ENCODE data around the gene DNAI1. TPM values are rescaled to one million over a fixed set of nuclear protein-coding genes. Genes with fewer than 3 reads are reported as not detected.

Gene DNAI1
- total RNA-seq, 1 experiment from 2014 or later, result 1.1 TPM

DNA sequence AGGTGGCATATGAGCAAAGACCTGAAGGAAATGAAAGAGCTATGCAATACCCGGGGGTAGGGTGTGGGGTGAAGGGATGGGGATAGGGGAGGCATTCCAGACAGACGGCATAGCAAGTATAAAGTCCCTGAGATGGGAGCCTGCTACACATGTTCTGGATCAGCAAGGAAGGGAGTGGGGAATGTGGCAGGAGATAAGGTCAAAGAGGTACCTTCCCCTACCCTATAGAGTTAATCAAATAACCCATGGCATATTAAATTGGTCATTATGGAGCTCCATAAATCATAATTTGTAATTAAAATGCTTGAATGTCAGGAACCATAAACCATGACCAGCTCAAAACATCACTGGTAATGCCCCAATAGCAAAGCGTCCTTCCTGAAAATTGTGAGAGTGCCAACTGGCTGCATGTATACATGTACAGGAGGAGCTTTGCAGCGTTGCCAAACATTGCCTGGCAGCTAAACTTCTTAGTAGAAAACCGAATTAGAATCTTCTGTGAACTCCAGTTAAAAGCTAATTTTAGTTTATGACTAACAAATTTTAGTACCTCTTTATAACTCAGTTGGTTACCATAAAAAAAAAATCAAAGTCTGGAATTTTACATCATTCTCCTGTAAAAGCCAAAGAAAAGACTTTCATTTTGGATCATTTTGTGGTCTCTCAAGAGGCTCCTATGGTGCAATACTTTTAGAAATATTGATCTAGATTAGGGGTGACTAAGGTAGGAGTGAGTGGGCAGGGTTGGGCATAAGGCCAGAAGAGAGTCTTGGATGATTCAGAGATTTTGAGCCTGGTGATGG is 4.7 kb downstream of the DNAI1 start (continued):
- TF ChIP-seq YY1 (IDR thresholded peaks at IDR 0.05; ENCODE audit: extremely low read depth, insufficient replicate concordance, low read depth, low read length) (no peak), ZNF274 (IDR thresholded peaks at IDR 0.05; ENCODE audit: low read depth, low read length) (no peak), ZFX (IDR thresholded peaks at IDR 0.05) (no peak), EZH2 (IDR thresholded peaks at IDR 0.05) (no peak)

DNA sequence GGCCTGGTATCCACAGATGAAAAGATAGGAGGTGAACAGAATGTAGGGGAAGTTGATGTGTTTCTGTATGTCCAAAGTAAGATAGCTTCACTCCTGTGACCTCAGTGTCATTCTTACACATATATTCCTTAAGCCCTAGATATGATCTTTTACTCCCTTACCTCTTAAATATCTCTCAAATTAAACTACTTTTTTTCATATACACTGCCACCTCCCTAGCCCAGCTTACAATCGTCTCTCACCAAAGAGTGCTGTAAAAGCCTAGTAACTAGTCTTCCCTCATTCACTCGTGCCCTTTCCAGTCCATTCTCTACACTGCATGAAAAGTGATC is 5.3 kb downstream of the DNAI1 start:
- Histone ChIP-seq H2AFZ (ENCODE audit: low read depth, low read length, poor library complexity, severe bottlenecking) (no peak overlapping the region), H3K36me3 (ENCODE audit: control insufficient read depth in 1 of 2, insufficient read depth in 2 of 2, low read length in 2 of 2) (no peaks in the 10 kb centered on the region), H3K27me3 (ENCODE audit: insufficient read depth, low read length) (no peaks in the 10 kb centered on the region), H3K9ac (ENCODE audit: low read length) (no peak overlapping the region), H3K4me2 (ENCODE audit: low read length) (peak overlapping the region; percentile 45), H3K9me3 (ENCODE audit: control insufficient read depth in 1 of 2, insufficient read depth in 1 of 2, low read depth in 1 of 2, low read length in 2 of 2) (no peaks in the 10 kb centered on the region), H3K4me1 (ENCODE audit: control insufficient read depth in 1 of 2, insufficient read depth in 2 of 2, low read length in 2 of 2) (peaks cover 10 to 27% of the 10 kb centered on the region in 2 experiments), H3K9me2 (ENCODE audit: insufficient read depth) (no peaks in the 10 kb centered on the region), H3K27ac (ENCODE audit: low read depth, low read length) (no peak overlapping the region; the same call in 1 of the 2 replicates), H4K20me1 (ENCODE audit: insufficient read depth) (no peaks in the 10 kb centered on the region), H3K4me3 (replicated peaks in 1 of 2; ENCODE audit: low read depth in 1 of 2, low read length in 2 of 2) (no peak overlapping the region), H3K79me2 (ENCODE audit: insufficient read depth, low read length) (no peaks in the 10 kb centered on the region)
- intact Hi-C loops (cut with micrococcal nuclease), result no loop called here
- peak; percentile 11; the same call in 1 of the 2 replicates for ATAC-seq
- ChIA-PET CTCF (interaction anchor here (1.6 kb wide), 1 partner anchor 25 kb away, joined by 5 read pairs; no protein-coding TSS in a partner anchor), POLR2A (no interaction called here), RAD21 (ENCODE audit: low non-redundant PET in 1 of 2, low total read pairs in 2 of 2, uncharacterized antibody in 2 of 2, unreplicated experiment in 2 of 2) (no interaction called here)
- DNase-seq (ENCODE audit: low read depth, low spot score), result no peak
- TF ChIP-seq, protein P1, sequence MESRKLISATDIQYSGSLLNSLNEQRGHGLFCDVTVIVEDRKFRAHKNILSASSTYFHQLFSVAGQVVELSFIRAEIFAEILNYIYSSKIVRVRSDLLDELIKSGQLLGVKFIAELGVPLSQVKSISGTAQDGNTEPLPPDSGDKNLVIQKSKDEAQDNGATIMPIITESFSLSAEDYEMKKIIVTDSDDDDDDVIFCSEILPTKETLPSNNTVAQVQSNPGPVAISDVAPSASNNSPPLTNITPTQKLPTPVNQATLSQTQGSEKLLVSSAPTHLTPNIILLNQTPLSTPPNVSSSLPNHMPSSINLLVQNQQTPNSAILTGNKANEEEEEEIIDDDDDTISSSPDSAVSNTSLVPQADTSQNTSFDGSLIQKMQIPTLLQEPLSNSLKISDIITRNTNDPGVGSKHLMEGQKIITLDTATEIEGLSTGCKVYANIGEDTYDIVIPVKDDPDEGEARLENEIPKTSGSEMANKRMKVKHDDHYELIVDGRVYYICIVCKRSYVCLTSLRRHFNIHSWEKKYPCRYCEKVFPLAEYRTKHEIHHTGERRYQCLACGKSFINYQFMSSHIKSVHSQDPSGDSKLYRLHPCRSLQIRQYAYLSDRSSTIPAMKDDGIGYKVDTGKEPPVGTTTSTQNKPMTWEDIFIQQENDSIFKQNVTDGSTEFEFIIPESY (IDR thresholded peaks at IDR 0.05; ENCODE audit: extremely low read depth, insufficient replicate concordance, low read length), result no peak
- TF ChIP-seq JUND (IDR thresholded peaks at IDR 0.05), result no peak
- TF ChIP-seq, protein P2, sequence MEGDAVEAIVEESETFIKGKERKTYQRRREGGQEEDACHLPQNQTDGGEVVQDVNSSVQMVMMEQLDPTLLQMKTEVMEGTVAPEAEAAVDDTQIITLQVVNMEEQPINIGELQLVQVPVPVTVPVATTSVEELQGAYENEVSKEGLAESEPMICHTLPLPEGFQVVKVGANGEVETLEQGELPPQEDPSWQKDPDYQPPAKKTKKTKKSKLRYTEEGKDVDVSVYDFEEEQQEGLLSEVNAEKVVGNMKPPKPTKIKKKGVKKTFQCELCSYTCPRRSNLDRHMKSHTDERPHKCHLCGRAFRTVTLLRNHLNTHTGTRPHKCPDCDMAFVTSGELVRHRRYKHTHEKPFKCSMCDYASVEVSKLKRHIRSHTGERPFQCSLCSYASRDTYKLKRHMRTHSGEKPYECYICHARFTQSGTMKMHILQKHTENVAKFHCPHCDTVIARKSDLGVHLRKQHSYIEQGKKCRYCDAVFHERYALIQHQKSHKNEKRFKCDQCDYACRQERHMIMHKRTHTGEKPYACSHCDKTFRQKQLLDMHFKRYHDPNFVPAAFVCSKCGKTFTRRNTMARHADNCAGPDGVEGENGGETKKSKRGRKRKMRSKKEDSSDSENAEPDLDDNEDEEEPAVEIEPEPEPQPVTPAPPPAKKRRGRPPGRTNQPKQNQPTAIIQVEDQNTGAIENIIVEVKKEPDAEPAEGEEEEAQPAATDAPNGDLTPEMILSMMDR (IDR thresholded peaks at IDR 0.05 in 2 of 3, conservative IDR thresholded peaks at IDR 0.05 in 1 of 3; ENCODE audit: borderline replicate concordance in 1 of 3, insufficient read depth in 1 of 3, low read depth in 2 of 3, low read length in 2 of 3), result no peak
- TF ChIP-seq, protein P3, sequence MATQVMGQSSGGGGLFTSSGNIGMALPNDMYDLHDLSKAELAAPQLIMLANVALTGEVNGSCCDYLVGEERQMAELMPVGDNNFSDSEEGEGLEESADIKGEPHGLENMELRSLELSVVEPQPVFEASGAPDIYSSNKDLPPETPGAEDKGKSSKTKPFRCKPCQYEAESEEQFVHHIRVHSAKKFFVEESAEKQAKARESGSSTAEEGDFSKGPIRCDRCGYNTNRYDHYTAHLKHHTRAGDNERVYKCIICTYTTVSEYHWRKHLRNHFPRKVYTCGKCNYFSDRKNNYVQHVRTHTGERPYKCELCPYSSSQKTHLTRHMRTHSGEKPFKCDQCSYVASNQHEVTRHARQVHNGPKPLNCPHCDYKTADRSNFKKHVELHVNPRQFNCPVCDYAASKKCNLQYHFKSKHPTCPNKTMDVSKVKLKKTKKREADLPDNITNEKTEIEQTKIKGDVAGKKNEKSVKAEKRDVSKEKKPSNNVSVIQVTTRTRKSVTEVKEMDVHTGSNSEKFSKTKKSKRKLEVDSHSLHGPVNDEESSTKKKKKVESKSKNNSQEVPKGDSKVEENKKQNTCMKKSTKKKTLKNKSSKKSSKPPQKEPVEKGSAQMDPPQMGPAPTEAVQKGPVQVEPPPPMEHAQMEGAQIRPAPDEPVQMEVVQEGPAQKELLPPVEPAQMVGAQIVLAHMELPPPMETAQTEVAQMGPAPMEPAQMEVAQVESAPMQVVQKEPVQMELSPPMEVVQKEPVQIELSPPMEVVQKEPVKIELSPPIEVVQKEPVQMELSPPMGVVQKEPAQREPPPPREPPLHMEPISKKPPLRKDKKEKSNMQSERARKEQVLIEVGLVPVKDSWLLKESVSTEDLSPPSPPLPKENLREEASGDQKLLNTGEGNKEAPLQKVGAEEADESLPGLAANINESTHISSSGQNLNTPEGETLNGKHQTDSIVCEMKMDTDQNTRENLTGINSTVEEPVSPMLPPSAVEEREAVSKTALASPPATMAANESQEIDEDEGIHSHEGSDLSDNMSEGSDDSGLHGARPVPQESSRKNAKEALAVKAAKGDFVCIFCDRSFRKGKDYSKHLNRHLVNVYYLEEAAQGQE (IDR thresholded peaks at IDR 0.05; ENCODE audit: low read depth), result no peak
- no peak for TF ChIP-seq ELF1 (IDR thresholded peaks at IDR 0.05; ENCODE audit: borderline replicate concordance, low read depth)
- 0 out of 2 replicates have a peak, but pooled peaks have one; percentile 0 for TF ChIP-seq FOSL1 (IDR thresholded peaks at IDR 0.05; ENCODE audit: low read depth)
- BruUV-seq (replicated peaks), result no TSS peak
